ENCODE results near the gene RIIAD1.
"Not testable (repeated sequence)": the region's sequence is repeated elsewhere in the genome, so short reads cannot be mapped to it uniquely, and the experiment has no call there.

RIIAD1 gene

DNA sequence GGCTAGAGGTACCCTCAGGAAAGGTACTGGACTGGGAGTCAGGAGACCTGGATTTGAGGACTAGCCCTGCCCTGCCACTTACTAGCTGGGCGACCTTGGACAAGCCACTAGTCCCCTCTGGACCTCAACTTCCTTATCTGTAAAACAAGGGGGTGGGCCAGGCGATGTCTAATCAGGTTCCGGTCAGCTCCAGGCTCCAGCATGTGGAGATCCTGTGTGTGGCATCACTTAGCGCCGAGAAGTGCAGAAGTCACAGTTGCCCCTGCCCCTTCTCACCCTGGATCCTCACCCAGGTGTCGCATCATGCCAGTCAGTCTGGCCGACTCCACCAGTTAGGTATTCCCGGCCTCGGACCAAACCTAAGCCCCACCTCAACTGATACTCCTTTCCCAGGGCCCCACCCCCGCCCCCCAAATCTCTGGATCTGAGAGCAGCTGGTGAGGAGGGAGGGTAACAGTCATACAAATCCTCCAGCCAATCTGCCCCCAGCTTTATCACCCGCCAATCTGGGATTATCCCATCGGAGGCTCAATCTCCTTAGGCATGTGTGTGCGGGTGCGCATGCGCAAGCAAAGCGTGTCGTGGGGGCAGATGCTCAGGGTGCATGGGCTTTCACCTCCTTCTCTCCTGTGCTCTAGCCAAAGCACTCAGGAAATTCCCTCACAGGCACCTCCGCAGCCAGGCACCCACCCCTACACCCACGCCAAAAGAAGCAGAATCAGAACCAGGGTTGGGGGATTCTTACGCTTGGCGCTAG lies 10.1 kb upstream of the RIIAD1 start:
- DNase-seq: no peak

DNA sequence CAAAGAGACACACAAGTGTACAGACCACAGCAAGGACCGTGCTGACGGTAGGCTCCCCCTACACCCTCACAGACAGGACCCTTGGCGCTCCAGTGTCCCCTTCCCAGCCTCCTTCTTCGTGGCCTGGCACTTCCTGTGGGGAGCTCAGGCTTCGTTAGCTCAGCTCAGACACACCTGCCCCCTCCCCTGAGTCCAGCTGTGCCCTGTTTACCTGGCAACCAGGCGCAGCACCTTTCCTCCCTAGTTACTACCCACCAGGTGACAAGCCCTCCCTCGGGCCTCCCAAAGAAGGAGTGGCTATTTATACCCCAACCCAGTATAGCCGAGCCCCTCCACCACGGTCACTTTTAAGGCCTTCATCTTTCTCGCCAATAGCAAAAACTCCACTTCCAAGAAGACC lies 9.4 kb upstream of the RIIAD1 start:
- DNase-seq: no peak

DNA sequence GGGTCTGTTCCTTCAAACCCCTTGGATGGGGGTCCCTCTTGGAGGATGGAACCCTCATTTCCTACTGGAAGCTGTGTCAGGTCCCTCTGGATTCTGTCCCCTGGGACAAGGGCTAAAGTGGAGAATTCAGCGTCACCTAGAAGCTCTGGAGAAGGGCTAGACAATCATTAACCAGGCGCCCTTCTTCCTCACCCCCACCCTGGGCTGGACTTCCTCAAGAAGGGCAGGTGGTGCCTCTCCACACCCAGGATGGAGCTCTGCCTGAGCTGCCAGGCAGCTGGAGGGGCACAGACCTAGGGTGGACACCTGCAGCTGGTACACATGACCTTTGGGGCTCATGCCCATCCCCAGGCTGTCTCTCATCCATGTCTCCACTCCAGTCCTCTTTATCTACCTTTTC lies 8.3 kb upstream of the RIIAD1 start:
- DNase-seq: no peak

DNA sequence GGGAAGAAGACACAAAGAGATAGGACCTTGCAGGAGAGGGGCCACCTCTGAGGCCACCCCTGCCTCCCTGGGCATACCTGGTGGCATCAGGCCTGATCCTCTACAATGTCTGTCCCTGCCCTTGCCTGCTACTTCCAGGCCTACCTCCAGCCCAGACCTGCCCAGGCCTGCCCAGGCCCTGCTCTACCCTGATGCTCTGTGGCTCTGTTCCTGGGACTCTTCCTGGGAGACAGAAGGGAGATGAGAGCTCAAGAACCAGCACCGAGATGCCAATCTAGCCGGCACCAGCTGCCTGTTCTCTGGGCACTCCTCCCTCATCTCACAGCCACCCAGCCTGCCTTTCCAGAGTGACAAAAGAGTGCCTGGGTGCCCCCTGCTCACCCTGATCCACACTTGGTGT lies 7.4 kb upstream of the RIIAD1 start:
- no peak for DNase-seq

DNA sequence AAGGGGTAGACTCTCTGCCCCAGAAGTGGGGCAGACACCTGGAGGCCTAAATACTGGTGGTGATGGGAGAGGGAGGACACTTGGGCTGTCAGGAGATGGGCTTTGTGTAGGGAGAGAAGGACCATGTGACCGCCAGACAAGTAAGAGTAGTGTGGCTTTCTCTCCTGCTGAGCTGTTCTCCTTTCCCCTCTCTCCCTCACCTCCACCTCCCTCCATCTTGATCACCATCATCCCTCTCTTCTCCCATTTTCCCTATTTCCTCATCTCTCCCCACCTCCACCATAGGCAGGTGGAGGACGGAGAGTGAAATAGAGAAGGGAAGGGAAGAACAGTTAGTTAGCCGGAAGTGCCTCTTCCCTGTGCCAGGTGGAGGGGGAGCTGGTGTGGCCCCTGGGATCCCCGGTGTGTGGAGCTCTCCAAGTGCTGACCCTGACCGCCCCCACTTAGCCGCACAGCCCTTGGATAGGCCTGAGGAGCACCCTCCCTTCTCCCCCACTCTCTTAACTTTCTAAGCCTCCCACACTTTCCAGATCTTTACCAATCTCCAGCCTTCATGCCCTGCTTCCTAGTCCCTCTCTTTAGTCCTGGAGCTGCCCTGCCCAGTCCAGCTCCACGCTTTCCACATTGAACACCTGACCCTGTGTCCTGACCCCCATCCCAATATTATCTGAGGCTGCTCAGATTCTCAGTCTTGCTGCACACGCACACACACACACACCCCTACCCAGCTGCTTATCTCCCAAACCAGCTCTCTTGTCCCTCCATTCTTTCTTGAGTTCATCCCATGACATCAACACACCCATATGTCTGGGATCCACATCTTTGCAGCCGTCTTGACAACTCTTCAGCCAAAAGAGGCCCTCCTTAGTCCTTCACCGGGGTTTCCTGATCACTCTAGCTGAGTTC lies 6.2 kb upstream of the RIIAD1 start:
- no peak for DNase-seq

DNA sequence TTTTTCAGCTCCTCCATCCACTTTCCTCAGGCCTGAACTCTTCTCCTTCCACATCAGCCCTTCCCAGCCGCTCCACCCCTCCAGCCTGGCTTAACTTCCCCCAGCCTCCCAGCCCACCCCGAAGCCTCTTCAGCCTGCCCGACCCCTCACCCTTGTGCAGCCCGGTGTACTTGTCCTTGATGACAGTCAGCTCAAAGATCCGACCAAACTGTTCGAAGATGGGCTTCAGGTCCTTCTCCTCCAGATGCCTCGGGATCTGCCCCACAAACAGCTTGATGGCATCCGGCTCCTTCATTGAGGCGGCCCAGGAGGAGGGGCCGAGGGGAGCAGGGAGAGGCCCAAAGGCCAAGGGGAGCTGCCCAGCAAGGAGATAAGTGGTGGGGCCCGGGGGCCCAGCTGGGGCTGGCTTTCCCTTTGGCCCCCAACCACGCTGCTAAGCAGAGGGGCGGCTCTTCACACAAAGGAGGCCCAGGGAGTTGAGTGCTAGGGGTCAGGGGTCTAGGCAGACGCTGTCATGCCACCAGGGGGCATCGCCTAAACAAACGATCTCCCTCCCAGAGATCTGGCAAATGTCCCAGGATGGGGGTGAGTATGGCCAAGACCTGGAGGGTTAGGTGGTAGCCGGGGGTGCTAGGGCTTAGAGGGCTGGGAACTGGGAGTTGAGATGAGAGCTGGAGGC lies 5.5 kb upstream of the RIIAD1 start:
- DNase-seq: no peak

DNA sequence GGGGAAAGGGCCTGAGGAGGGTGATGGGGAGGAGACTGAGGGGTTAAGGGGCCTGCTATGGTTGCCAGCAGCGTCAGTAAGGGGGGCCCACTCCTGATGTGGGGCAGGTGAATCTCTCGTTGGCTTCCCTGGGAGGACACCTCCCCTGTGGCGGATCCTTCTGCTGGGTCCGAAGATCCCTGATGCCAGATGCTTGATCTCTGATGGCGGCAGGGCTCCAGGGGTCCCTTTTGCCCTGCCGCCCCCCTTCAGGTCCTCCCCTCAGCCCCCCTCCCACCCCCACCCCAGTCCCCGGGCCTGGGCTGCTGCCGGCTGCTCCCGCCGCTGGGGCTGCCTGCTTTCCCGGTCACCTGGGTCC lies 4.9 kb upstream of the RIIAD1 start:
- no peak for DNase-seq

DNA sequence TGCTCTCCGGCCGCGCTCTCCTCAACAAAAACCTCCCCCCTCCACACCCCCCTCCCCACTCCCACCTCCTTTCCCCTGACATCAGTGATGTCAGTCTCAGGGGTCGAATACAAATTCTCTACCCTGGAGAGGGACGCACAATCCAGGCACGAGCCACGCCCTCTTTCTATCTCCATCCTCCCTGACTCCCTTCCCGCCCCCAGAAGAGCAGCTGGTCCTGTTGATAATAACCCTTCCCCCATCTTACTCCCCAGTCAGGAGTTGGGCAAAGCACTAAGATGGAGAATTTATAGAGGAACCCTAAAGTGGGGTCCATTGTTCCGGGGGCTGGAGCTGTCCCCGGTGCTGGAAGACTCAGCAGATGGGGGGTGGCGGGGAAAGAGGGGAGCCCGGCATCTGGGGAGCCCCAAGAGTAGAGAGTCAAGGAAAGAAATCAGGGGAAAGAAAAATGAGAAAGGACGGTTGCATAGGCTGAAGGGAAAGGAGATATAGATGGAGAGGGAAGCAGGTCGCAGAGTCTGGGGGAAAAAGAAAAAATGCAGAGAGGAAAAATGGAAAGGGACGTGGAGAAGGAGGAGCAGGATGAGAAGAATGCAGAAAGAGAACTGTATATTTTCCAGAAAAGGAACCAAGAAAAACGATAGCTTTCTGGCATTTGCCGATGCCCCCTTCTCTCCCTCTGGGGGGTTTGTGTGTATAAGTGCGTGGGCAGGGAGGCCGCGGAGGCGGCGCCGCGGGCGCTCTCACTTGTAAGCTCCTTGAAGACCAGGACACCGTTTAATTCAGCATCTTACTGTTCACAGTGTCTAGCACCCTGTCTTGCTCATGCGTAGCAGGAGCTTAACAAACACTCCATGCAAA lies 4.3 kb upstream of the RIIAD1 start, which contains the start of gene CELF3:
Gene CELF3, minus strand, starts transcription at position 33 of the 861 bp plus-strand sequence. CDS start 783 bp downstream, outside the sequence.
- no peak for DNase-seq

DNA sequence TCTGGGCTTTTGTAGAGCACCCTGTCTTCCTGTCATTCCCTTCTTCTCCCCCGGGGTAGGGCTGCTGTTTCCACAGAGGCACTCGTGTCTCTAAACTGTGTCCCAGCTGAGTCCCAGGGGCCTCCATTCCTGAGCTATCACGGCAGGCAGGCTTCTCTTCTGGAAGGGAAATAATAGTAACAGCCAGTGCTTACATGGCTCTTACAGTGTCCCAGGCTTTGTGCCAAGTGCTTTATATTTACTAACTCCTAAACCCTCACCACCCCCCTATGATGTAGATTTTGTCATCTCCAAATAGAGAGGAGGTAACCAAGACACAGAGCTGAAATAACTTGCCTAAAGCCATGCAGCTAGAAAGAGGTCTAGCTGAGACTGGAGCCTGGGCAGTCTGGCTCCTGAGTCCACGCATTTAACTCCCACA lies 3.3 kb upstream of the RIIAD1 start:
- DNase-seq: no peak

DNA sequence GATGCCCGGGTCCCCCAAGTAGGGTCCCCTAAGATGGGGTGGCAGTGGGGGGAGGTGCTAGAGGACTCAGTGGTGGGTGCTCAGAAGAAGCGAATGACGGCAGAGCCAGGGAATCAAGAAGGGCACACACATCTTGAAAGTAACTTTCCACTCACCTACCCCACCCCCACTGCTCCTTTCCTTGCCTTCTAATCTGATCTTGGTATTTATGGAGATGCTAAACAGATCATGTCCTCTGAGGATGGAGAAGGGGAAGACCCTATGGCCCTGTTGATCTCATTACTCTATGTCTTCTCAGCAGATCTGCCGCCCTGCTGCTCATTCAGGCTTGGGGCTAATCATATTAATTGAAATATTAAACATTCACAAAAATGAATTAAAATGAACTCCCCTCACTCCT lies 2.7 kb upstream of the RIIAD1 start:
- no peak for DNase-seq

DNA sequence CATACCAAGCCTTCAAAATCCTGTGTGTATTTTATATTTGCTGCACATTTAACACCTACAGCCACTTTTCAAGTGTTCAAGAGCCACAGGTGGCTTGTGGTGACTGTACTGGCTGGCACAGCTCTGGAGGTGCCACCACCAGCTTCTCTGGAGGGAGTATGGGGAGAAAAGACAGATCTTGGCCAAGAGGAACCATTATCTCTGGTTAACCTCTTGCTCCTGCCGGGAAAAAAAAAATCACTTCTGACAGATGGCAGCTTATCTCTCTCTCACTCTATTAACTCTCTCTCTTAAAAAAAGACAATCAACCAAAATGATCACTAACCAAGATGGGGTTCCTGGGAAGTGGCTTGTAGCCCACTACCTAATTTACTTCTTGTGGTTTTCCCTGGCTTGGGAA lies 1.2 kb upstream of the RIIAD1 start:
- DNase-seq: no peak

DNA sequence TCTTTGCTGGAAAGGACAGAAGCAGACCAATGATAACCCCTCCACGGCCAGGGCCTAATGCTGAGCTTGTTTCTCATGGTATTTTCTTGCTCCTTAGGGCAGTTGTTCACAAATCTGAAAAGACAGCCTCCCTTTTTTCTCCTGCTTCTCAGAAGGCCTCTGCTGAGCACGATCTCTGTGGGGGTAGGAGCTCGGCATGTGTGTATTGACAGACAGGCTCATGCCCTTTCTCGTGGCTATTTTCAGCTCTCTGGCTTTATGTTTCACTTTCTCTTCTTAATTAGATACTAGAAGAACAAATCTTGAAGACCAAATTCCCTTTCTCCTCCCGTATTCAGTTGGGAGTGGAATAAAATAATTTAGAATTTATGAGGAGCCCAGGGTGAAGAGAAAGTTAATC lies 768 bp upstream of the RIIAD1 start:
- DNase-seq: peak in 1 of 2 donors; percentile 9

DNA sequence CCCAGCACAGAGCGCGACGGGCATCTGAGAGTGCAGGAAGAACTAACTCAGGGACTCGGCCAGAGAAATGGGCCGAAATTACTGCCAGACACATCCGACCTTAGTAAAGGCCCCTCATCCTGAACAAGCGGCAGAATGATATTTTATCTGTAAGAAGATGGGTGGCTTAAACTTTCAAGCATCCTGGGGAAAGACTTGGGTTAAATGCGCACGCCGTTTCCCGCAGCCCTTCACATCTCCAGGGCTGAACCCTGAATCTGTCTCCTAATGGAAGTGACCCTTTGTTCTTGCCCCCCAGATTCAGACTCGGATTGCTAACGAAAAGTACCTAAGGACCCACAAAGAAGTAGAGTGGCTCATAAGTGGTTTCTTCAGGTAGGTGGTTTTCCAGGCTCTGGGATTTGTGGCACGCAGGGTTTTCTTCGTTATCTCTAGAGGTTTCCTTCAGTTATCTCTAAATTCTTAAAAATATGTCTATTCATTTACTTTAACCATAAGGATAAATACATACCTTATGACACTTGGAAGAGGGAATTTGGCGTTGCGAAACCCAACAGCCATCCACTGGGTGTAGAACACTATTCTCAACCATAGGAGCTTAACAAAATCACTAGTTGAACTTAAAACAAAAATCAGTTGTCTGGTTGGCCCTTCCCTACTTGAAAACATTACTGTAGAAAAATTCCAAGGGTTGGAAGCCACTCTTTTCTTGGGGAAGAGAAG lies 627 bp downstream of the RIIAD1 start:
- DNase-seq: no peak

DNA sequence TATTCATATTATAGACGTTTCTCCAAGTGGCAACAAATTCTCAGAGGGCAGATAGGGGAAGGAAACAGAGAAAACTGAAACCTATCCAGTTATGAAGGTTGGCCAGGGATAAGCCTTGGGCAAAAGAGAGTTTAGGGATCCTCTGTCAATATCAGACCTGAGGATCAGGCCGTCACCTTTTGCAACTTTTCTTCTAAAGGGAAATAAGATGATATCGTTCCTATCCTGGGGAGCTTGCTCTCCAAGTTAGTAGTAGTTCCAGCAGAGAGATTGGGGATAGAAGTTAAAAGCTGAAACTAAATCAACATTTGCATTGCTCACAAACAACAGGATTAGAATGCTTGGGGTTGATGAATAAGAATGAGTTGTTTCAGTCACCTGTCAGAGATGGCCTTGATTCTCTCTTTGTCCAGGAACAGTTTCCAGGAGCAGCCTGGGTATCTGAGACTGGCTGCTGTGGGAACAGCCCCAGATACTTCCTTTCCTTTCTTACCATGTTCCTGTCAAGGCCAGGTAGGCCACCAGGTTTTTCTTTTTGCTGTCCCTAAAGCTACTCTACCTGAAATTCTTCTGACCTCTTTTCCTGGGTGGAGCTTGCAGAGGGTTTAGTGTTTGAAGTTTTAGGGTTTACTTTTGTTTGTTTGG lies 2.5 kb downstream of the RIIAD1 start:
- DNase-seq: no peak

DNA sequence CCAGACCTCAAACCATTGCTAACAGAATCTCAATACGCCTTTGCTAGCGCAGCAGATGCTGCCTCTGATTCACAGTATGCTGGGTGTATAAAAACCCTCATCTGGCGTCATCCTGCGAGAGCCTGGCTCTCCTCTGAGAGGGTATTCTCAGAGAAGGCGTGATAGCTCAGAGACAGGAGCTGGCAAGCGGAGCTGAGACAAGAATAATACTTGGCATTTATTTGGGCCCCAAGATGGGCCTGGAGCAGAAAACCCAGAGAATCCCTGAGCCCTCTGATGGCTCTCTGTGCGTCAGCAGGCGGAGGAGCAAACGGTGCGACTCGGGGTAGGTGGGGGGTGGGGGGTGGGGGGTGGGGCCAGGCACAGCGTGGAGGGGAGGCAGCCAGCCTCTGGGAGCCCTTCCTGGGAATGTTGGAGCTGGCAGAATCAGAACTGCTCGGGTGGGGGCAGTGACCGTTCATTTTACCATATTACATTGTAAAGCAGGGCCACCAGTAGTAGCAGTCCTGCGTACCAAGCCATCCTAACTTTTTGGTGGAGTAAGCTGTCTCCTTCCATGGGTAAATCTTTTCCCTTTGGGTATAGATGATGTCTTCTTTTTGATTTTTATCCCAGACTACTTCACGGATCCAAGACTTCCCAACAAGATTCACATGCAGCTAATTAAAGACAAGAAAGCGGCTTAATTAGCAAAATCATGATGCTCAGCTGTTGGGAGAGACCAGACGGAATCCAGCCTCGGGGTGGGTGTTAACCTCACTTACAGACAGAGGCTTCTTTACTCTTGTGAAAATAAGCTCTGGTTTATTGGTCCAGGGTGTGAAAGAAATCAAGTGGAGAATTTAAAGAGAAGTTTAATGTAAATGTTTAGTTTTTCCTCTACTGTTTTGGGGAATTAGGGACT lies 7.1 kb downstream of the RIIAD1 start:
- DNase-seq: no peak

DNA sequence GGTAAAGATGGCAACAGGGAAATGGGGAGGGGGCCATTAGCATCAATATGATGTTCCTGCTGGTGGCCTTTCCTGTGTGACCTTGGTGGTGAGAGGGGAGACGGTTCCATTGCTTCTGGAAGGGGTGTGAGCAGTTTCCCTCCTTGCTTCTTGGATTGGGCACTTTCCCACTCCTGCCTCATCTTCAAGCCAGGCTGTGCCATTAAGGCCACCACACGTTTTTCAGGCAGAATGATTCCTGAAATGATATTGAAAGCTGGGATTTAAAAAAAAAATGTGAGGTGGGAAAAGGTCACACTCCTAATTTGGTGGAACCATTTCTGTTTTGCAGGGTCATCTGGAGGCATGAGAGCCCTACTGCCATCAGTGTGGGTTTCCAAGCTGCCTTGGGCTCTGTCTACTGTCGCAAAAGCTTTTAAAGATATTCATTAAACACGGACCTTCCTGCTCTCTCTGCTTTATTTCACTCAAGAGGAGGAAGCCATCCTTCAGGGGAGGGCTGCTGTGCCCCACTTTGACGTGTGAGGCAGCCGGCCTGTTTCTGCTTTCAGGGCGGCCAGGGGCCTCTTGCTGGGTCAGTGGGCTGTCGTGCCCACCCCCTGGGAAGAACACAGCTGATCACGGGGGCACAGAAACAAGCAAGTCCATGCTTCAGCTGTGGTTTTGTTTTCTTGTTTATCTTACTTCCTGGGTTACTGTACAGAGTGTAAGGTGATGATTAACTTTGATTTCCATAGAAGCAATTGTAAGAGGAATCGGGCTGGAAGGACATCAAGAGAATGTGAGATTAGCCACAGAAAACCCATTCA lies 8.0 kb downstream of the RIIAD1 start:
- DNase-seq: no peak

DNA sequence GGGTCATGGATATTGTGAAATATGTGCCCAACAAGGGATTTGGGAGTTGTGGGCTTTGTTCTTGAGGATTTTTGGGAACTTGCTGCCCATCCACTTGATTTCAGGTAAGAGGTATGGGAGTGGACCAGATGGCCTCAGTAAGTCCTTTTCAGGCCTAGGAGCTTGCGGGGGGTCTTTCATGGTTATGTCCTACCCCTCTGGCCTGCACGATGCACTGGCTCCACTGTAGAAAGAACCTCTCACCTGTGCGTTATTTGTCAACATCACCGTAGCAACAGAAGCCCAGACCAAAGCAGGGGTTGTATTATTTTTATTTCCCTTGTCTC lies 8.6 kb downstream of the RIIAD1 start:
- DNase-seq: no peak

DNA sequence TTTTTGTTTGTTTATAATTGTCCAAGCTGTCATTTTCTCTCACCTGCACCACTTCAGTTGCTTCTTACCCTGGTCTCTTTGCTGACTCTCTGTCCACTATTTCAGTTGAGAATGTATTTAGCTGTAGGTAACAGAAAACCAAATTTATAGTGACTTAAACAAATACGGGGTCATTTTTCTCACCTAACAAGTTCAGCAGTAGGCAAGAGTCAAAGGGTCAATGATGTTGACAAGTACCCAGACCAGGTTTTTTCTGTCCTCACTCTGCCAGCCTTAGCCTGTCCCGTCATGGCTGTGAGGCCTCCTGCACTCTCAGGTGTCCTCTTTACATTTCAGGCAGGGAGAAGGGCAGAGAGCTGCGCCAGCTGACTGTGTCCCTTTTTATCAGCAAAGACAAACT lies 11.8 kb downstream of the RIIAD1 start:
- no peak for DNase-seq

DNA sequence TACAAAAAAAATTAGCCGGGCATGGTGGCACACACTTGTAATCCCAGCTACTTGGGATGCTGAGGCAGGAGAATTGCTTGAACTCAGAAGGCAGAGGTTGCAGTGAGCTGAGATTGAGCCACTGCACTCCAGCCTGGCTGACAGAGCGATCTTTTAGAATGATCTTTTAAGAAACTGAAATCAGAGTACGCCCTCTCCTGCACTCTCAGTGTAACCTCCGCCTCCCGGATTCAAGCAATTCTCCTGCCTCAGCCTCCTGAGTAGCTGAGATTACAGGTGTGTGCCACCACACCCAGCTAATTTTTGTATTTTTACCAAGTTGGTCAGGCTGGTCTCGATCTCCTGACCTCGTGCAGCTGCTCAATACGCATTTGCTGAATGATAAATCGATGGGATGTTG lies 12.7 kb downstream of the RIIAD1 start:
- not testable (repeated sequence) for DNase-seq
